HG03095 (cell line): ENCODE results near the gene MRTFA.

Experiments
- ATAC-seq: cut with Tn5 transposase; IDR thresholded peaks from one replicate; pipeline ENCODE4 v1.9.1; 2021; ENCODE audit warnings: moderate library complexity; ENCODE audit not compliant: unreplicated experiment

MRTFA gene

DNA sequence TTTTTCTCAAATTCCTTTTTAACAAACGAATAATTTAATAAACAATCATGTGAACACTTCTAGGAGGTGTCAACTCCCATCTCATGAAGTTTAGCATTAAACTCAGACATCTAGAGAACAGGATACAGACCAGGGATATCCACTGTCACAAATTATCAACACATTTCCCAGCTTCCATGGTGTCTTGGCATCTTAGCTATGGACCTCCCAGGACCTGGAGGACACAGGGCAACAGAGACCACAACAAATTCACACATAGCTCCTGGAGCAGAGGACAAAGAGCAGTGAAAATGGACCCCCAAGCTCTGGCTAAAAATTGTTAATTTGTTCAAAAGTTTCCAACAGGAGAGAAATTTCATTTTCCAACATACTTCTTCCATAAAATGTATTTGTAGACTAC, 163.9 kb downstream of the MRTFA start:
- no peak for ATAC-seq

- no peak for ATAC-seq
These were observed 164.5 kb downstream of the MRTFA start for GRCh38 chr22:40472051-40472450.

DNA sequence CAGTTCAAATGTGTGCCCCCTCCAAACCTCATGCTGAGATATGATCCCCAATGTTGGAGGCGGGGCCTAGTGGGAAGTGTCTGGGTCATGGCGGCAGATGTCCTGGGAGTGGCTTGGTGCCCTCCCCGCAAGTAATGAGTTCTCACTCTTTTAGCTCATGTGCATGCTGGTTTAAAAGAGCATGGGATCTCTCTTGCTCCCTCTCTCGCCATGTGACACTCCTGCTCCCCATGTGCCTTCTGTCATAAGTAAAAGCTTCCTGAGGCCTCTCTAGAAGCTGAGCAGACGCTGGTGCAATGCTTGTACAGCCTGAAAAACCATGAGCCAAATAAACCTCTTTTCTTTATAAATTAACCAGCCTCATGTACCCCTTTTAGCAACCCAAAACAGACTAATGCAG, 167.3 kb downstream of the MRTFA start:
- ATAC-seq, result no peak

GRCh38 chr22:40468616-40469015, 167.9 kb downstream of the MRTFA start:
- no peak for ATAC-seq

GRCh38 chr22:40466976-40467375, 169.5 kb downstream of the MRTFA start:
- no peak for ATAC-seq

GRCh38 chr22:40463683-40464082, 172.8 kb downstream of the MRTFA start:
- ATAC-seq, result no peak

DNA sequence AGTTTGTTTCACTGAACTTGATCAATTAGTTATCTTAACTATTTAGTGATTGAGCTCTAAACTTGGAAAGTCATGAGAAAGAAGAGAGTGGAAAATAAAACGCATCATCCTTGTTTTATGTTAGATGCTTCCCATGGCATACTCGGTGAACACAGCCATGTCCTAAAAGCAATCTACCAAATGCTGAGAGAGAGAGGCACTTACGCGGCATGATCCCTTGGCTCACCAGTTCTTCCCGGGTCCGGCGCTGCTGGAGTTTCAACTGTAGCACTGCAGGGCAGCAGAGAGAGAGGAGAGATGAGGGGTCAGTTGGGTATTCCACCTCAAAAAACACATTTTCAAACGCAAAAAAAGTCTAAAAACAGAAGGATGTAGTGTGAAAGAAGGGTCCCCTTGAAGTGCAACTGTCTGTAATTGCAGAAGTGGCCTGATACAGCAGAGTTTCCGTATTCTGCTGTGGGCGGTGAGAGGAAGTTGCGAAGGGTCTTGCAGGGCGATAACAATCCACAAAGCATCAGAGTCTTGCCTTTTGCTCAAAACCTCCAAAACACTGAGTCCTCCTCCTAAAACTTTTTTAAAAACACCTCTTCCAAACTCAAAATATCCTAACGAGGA, 173.4 kb downstream of the MRTFA start:
- ATAC-seq, result no peak

DNA sequence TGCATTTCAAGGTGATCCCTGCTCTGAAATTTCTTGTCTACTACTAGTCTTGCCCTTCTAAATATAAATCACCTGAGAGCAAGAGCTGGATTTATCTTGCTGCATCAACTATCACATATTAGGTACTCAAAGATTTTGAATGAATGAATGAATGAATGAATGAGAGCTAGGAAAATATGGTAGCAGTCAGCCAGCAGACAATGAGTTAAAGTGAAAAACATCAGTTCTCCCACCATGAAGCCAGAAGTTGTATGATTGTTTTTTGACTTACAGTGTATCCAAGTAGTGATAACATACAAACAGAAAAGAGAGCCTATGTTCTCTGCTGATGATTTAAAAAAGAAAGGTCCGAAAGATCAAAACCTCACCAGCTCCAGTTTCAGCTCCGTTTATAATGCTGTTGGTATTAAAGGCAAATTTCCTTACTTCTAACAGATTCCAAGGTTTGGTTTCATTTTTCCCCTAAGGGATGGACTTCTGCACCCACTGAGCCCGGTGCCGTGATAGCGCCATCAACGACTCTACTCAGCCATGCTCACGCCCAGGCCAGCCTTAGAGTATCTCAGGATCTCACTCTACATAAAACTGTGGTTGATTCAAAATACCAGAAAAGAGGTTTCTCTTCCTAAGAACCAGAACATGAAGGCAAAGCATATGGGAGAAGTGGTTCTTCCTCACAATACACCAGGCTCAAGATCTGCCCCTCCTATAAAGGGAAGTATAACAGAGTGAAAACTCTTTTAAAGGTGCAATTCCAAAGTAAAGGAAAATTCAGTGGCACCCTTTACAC, 174.1 kb downstream of the MRTFA start:
- no peak for ATAC-seq

DNA sequence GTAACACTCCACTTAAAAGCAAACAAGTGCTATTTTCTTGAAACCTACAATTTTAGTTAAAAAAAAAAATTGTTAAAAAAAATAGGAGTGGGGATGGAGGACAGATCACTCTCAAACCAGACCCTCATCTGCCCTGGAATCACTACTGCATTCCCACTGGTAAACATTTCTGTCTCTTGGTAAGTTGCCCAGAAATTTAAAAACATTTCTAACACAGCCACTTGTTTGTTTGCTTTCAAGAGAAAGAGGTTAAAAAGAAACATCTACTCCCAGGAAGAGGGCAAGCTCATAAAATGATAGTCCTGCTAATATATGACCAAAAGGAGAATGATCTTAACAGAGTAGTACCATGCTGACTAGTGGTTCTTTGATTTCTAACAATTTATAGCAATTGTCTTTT, 182.8 kb downstream of the MRTFA start:
- ATAC-seq, result no peak

- no peak for ATAC-seq
These were observed 183.6 kb downstream of the MRTFA start for GRCh38 chr22:40452730-40453487.

GRCh38 chr22:40451210-40451609, 185.3 kb downstream of the MRTFA start:
- ATAC-seq, result no peak

DNA sequence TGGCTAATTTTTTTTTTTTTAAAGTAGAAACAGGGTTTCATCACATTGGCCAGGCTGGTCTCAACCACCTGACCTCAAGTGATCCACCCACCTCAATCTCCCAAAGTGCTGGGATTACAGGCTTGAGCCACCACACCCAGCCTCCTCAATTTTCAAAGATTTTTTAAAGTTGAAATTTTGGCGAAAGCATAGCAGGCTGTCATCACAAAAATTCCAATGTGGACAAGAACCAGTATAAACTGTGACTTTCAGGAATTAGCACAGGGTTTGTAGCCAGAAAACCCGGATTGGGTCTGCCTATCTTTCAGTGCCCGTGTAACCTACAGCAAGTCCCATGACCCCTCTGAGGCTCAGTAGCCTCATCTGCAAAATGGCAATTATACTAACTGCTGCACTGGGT, 185.9 kb downstream of the MRTFA start:
- no peak for ATAC-seq

- ATAC-seq, result no peak
These were observed 186.9 kb downstream of the MRTFA start for GRCh38 chr22:40449676-40450035.

DNA sequence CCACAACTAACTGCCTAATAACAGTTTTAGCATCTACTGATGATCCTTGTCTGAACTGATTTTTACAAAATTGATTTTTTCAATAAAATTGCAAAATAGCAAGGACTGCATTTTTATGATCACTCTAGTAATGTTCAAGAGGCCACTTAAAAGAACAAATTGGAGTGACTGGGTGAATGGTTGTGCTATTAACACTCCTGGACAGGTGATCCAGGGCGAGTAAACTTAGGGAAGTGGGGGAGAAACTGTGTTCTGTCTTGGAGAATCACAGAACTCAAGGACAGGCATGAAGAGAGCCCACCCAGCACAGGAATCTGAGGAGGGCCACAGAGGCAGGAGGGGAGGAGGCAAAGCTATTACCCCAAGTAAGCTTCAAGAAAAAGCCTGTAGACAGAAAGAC, 190.3 kb downstream of the MRTFA start:
- no peak for ATAC-seq

- no peak for ATAC-seq
These were observed 192.2 kb downstream of the MRTFA start for GRCh38 chr22:40444178-40444831.

GRCh38 chr22:40443732-40444131, 192.8 kb downstream of the MRTFA start:
- ATAC-seq, result no peak

DNA sequence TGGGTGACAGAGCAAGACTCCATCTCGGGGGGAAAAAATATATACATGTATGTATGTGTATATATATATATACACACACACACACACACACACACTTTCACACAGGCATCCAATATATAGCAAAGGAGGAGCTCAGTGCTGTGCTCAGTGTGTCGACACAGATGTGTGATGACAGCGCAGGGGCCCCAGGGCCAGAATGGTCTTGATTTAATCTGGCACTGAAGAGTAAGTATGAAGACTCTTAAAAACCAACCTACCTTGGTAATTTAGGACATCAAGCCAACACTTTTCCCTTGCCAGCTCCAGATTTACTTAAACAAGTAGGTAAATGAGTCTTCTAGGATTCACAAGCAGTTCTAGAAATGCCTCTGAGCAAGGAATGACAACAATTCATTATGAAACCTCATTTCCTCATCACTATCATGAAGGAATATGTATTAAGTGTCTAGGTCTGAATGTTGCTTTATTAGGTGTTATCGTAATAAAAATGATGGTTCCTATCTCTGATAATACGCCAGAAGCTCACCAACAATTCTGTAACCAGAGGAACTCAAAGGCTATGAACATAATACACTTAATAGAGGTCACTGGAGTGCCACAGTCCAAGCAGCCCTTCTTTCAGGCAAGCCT, 194.6 kb downstream of the MRTFA start:
- ATAC-seq, result no peak

GRCh38 chr22:40436505-40437431, 199.8 kb downstream of the MRTFA start:
- peak; percentile 58 for ATAC-seq

- no peak for ATAC-seq
These were observed 201.8 kb downstream of the MRTFA start for GRCh38 chr22:40434745-40435144.

GRCh38 chr22:40434106-40434505, 202.4 kb downstream of the MRTFA start:
- no peak for ATAC-seq
